Omental fat pad (tissue), 4 donors: Measurements from ENCODE around the gene NHERF1. TPM values are rescaled to one million over a fixed set of nuclear protein-coding genes. Genes with fewer than 3 reads are reported as not detected.
A peak's percentile ranks its signal among the peaks of the same experiment; 100 is the strongest.

Source experiments
- ATAC-seq: fragments of 150-250 bp; one replicate; pipeline ENCODE4 v1.9.1; 2016; ENCODE audit warnings: mild to moderate bottlenecking, moderate library complexity; ENCODE audit not compliant: low FRiP score
- DNase-seq: peaks from one replicate; pipeline ENCODE4 v3.0.0-alpha.2; 2019; ENCODE audit warnings: low spot score
- CTCF ChIP-seq, 3 donors: fragments of 450-650 bp; IDR thresholded peaks; one replicate each; pipeline ENCODE4 v1.5.1; 2016 to 2017; ENCODE audit warnings: antibody characterized with exemption in 3 of 3, mild to moderate bottlenecking in 3 of 3, moderate library complexity in 2 of 3
- total RNA-seq, 4 donors: library from RNA; depleted of rRNA; stranded (reverse); fragments of >200 nt; gene quantifications; one replicate each; pipeline ENCODE4 v1.1.0, GENCODE V29; 2016

NHERF1 gene
- total RNA-seq, 4 donors from 2014 or later, result 18.0 to 51.7 (median 21.8) TPM

GRCh38 chr17:74732042-74732867, 16.2 kb upstream of the NHERF1 start:
- no peak for TF ChIP-seq CTCF (IDR thresholded peaks at IDR 0.05)
- ATAC-seq (no peak), DNase-seq (no peak)

- ATAC-seq, result no peak
- TF ChIP-seq CTCF (IDR thresholded peaks at IDR 0.05), result no peak
These were observed 14.9 kb upstream of the NHERF1 start for GRCh38 chr17:74733365-74734122.

GRCh38 chr17:74734256-74734655, 14.2 kb upstream of the NHERF1 start:
- DNase-seq, result no peak
- ATAC-seq, result no peak
- no peak for TF ChIP-seq CTCF (IDR thresholded peaks at IDR 0.05)

More at GRCh38 chr17:74733365-74734122, 14.9 kb upstream of the NHERF1 start:
- DNase-seq, result no peak

- ATAC-seq, result peak; percentile 18
- no peak for DNase-seq
- TF ChIP-seq CTCF (IDR thresholded peaks at IDR 0.05), result no peak
These were observed 11.7 kb upstream of the NHERF1 start, which contains the start of gene RAB37 for GRCh38 chr17:74736513-74737298. Gene RAB37, plus strand, starts transcription at chr17:74737256. Its CDS starts 17 bp downstream, at chr17:74737273.

- DNase-seq, result no peak
- no peak for TF ChIP-seq CTCF (IDR thresholded peaks at IDR 0.05)
- no peak for ATAC-seq
These were observed 11.0 kb upstream of the NHERF1 start for GRCh38 chr17:74737299-74738050.
